GM12878 (cell line): ENCODE data around the gene SNX17. TPM values are rescaled to one million over a fixed set of nuclear protein-coding genes. Genes with fewer than 3 reads are reported as not detected.

Experiments
- EED ChIP-seq: sonication (generic); IDR thresholded peaks from 2 replicates; pipeline ENCODE4 v1.6.1; 2016; ENCODE audit warnings: antibody characterized with exemption, low read depth
- EP300 ChIP-seq, 2 experiments: fragments of 150-350 bp in 1 of 2; IDR thresholded peaks; 2 replicates each; pipeline ENCODE4 v1.6.1; 2011 to 2012; ENCODE audit warnings: low read depth in 2 of 2, low read length in 2 of 2, borderline replicate concordance in 1 of 2, improper control_type of control experiment in 1 of 2, inconsistent platforms in 1 of 2; ENCODE audit not compliant: control insufficient read depth in 1 of 2
- ETV6 ChIP-seq, 2 experiments: fragments of 450-650 bp in 1 of 2; IDR thresholded peaks in 1 of 2; conservative IDR thresholded peaks in 1 of 2; 2 replicates each; pipeline ENCODE4 v1.6.1; 2014; ENCODE audit warnings: antibody characterized with exemption in 1 of 2, borderline replicate concordance in 1 of 2, low read depth in 1 of 2, mild to moderate bottlenecking in 1 of 2, moderate library complexity in 1 of 2
- GABPA ChIP-seq: IDR thresholded peaks from 2 replicates; pipeline ENCODE4 v1.6.1; 2014; ENCODE audit warnings: antibody characterized with exemption, low read depth, mild to moderate bottlenecking, inconsistent platforms
- LARP7 ChIP-seq: fragments of 450-650 bp; IDR thresholded peaks from 2 replicates; pipeline ENCODE4 v1.6.1; 2017; ENCODE audit warnings: mild to moderate bottlenecking
- MTA2 ChIP-seq: fragments of 450-650 bp; IDR thresholded peaks from 2 replicates; pipeline ENCODE4 v1.6.1; 2016; ENCODE audit warnings: low read depth, mild to moderate bottlenecking, moderate library complexity
- POLR2A ChIP-seq: IDR thresholded peaks from 2 replicates; pipeline ENCODE4 v1.6.1; 2011; ENCODE audit warnings: low read depth, mild to moderate bottlenecking, low read length
- RUNX3 ChIP-seq: IDR thresholded peaks from 2 replicates; pipeline ENCODE4 v1.6.1; 2012; ENCODE audit warnings: low read length, inconsistent platforms
- SMAD1 ChIP-seq: fragments of 450-650 bp; IDR thresholded peaks from 2 replicates; pipeline ENCODE4 v1.6.1; 2018; ENCODE audit warnings: mild to moderate bottlenecking, low read depth; ENCODE audit not compliant: partially characterized antibody
- SMC3 ChIP-seq: IDR thresholded peaks from 2 replicates; pipeline ENCODE4 v1.6.1; 2011; ENCODE audit warnings: low read length, improper control_type of control experiment, borderline replicate concordance
- SPI1 ChIP-seq: IDR thresholded peaks from 2 replicates; pipeline ENCODE4 v1.6.1; 2011; ENCODE audit warnings: low read depth, mild to moderate bottlenecking, low read length, moderate library complexity, borderline replicate concordance; ENCODE audit not compliant: insufficient read depth
- SREBF1 ChIP-seq: IDR thresholded peaks from 2 replicates; pipeline ENCODE4 v1.6.1; 2012; ENCODE audit warnings: mild to moderate bottlenecking, low read length
- TCF7 ChIP-seq: IDR thresholded peaks from 2 replicates; pipeline ENCODE4 v1.6.1; 2014; ENCODE audit warnings: antibody characterized with exemption, borderline replicate concordance
- YBX1 ChIP-seq: fragments of 450-650 bp; IDR thresholded peaks from 2 replicates; pipeline ENCODE4 v1.6.1; 2016; ENCODE audit warnings: antibody characterized with exemption
- polyA plus RNA-seq, 11 experiments: library from polyadenylated mRNA; depleted of rRNA in 4 of 11; unstranded in 6 of 11; stranded (reverse) in 5 of 11; fragments of >200 nt; fragmentation: Nextera tagmentation in 4 of 11; fragmentation: Illumina TruSeq in 1 of 11; extraction: Ambion mirVana in 4 of 11; extraction: Trizol in 1 of 11; gene quantifications; 1 replicate in 1 of 11; 2 replicates in 10 of 11; pipeline versions ENCODE4 v1.2.1 to v1.2.3, GENCODE V29; 2011 to 2016; ENCODE audit warnings: inconsistent platforms in 2 of 11, missing spikeins in 2 of 11, low read depth in 1 of 11
- total RNA-seq, 4 experiments: library from RNA; depleted of rRNA in 3 of 4; stranded (reverse); fragments of >200 nt in 3 of 4; fragmentation: Illumina TruSeq in 1 of 4; extraction: Trizol in 1 of 4; gene quantifications; 2 replicates each; pipeline versions ENCODE4 v1.2.1 to v1.2.3, GENCODE V29; 2013 to 2021
- TF ChIP-seq, protein P1 (sequence below): IDR thresholded peaks from 2 replicates; pipeline ENCODE4 v1.6.1; 2011; ENCODE audit warnings: low read depth, low read length, improper control_type of control experiment, borderline replicate concordance
- TF ChIP-seq, protein P2 (sequence below): fragments of 450-650 bp; IDR thresholded peaks from 2 replicates; pipeline ENCODE4 v1.6.1; 2016; ENCODE audit warnings: mild to moderate bottlenecking
- TF ChIP-seq, protein P3 (sequence below): IDR thresholded peaks from 2 replicates; pipeline ENCODE4 v1.6.1; 2012; ENCODE audit warnings: mild to moderate bottlenecking, low read depth, low read length
- TF ChIP-seq, protein P4 (sequence below): fragments of 450-650 bp; IDR thresholded peaks from 2 replicates; pipeline ENCODE4 v1.6.1; 2017; ENCODE audit warnings: mild to moderate bottlenecking, low read depth, inconsistent platforms; ENCODE audit not compliant: poor library complexity, severe bottlenecking
- TF ChIP-seq, protein P5 (sequence below): fragments of 450-650 bp; IDR thresholded peaks from 2 replicates; pipeline ENCODE4 v1.6.1; 2018; ENCODE audit warnings: mild to moderate bottlenecking, low read depth, moderate library complexity; ENCODE audit not compliant: partially characterized antibody

Gene SNX17
- total and polyA plus RNA-seq, 10 of the 15 experiments (the other 5 are each of a cell fraction or from before 2014, with no cell fraction given): 6.5 to 116 (median 84.4) TPM

DNA sequence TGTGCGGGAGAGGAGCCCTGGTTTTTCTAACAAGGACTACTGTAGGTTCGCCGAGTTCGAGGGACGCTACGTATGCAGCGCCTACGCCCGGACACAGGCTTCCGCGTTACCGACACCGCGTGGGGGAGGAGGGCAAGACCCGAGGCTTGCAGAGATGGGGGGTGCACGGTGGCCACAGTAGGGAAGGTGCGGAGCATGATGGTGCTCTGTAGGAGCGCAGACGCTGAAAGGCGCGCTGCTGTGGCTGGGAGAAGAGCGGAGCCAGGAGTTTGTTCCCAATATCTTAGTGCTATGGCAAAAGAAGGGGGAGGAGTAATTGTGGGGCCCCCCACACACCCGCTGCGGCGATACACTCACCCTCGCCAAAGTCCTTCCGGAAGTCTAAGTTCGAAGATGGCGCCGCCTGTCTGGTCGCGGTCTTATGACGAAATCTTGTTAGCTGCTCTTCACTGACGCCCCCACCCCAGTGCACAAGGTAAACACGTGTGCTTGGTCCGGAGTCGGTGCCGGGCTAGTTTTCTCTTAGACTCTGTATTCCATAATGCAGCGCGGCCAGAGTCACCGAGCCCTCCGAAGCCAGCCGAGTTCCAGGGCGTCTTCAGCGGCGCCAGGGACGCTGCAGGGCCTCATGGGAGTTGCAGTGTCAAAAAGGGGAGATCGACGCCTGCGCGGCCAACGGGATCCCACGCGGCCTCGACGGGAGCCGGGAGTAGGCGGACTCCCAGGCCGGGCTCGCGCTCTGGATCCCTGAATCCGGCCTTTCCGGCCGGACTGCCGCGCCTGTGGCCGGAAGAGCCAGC lies 13.8 kb upstream of the SNX17 start, which contains the start of gene GTF3C2 (continued):
- TF ChIP-seq, protein P1, sequence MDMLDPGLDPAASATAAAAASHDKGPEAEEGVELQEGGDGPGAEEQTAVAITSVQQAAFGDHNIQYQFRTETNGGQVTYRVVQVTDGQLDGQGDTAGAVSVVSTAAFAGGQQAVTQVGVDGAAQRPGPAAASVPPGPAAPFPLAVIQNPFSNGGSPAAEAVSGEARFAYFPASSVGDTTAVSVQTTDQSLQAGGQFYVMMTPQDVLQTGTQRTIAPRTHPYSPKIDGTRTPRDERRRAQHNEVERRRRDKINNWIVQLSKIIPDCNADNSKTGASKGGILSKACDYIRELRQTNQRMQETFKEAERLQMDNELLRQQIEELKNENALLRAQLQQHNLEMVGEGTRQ: peak; percentile 23; the same call in 1 of the 2 replicates
- TF ChIP-seq LARP7 (no peak), EED (peak; percentile 65; the same call in 1 of the 2 replicates), RUNX3 (no peak; the same call in 1 of the 2 replicates), MTA2 (no peak), SMAD1 (no peak), GABPA (peak; percentile 77), EP300 (IDR thresholded peaks at IDR 0.05; ENCODE audit: borderline replicate concordance in 1 of 2, control insufficient read depth in 1 of 2, low read depth in 2 of 2, low read length in 2 of 2) (no peak), SPI1 (no peak), SMC3 (no peak), SREBF1 (no peak), YBX1 (no peak), ETV6 (conservative IDR thresholded peaks at IDR 0.05 in 1 of 2, IDR thresholded peaks at IDR 0.05 in 1 of 2; ENCODE audit: borderline replicate concordance in 1 of 2, low read depth in 1 of 2) (no peak), POLR2A (peak; percentile 81), TCF7 (no peak)
- TF ChIP-seq, protein P2, sequence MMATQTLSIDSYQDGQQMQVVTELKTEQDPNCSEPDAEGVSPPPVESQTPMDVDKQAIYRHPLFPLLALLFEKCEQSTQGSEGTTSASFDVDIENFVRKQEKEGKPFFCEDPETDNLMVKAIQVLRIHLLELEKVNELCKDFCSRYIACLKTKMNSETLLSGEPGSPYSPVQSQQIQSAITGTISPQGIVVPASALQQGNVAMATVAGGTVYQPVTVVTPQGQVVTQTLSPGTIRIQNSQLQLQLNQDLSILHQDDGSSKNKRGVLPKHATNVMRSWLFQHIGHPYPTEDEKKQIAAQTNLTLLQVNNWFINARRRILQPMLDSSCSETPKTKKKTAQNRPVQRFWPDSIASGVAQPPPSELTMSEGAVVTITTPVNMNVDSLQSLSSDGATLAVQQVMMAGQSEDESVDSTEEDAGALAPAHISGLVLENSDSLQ: peak; percentile 62
- TF ChIP-seq, protein P3, sequence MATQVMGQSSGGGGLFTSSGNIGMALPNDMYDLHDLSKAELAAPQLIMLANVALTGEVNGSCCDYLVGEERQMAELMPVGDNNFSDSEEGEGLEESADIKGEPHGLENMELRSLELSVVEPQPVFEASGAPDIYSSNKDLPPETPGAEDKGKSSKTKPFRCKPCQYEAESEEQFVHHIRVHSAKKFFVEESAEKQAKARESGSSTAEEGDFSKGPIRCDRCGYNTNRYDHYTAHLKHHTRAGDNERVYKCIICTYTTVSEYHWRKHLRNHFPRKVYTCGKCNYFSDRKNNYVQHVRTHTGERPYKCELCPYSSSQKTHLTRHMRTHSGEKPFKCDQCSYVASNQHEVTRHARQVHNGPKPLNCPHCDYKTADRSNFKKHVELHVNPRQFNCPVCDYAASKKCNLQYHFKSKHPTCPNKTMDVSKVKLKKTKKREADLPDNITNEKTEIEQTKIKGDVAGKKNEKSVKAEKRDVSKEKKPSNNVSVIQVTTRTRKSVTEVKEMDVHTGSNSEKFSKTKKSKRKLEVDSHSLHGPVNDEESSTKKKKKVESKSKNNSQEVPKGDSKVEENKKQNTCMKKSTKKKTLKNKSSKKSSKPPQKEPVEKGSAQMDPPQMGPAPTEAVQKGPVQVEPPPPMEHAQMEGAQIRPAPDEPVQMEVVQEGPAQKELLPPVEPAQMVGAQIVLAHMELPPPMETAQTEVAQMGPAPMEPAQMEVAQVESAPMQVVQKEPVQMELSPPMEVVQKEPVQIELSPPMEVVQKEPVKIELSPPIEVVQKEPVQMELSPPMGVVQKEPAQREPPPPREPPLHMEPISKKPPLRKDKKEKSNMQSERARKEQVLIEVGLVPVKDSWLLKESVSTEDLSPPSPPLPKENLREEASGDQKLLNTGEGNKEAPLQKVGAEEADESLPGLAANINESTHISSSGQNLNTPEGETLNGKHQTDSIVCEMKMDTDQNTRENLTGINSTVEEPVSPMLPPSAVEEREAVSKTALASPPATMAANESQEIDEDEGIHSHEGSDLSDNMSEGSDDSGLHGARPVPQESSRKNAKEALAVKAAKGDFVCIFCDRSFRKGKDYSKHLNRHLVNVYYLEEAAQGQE: no peak
- TF ChIP-seq, protein P4, sequence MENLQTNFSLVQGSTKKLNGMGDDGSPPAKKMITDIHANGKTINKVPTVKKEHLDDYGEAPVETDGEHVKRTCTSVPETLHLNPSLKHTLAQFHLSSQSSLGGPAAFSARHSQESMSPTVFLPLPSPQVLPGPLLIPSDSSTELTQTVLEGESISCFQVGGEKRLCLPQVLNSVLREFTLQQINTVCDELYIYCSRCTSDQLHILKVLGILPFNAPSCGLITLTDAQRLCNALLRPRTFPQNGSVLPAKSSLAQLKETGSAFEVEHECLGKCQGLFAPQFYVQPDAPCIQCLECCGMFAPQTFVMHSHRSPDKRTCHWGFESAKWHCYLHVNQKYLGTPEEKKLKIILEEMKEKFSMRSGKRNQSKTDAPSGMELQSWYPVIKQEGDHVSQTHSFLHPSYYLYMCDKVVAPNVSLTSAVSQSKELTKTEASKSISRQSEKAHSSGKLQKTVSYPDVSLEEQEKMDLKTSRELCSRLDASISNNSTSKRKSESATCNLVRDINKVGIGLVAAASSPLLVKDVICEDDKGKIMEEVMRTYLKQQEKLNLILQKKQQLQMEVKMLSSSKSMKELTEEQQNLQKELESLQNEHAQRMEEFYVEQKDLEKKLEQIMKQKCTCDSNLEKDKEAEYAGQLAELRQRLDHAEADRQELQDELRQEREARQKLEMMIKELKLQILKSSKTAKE: peak; percentile 25
- TF ChIP-seq, protein P5, sequence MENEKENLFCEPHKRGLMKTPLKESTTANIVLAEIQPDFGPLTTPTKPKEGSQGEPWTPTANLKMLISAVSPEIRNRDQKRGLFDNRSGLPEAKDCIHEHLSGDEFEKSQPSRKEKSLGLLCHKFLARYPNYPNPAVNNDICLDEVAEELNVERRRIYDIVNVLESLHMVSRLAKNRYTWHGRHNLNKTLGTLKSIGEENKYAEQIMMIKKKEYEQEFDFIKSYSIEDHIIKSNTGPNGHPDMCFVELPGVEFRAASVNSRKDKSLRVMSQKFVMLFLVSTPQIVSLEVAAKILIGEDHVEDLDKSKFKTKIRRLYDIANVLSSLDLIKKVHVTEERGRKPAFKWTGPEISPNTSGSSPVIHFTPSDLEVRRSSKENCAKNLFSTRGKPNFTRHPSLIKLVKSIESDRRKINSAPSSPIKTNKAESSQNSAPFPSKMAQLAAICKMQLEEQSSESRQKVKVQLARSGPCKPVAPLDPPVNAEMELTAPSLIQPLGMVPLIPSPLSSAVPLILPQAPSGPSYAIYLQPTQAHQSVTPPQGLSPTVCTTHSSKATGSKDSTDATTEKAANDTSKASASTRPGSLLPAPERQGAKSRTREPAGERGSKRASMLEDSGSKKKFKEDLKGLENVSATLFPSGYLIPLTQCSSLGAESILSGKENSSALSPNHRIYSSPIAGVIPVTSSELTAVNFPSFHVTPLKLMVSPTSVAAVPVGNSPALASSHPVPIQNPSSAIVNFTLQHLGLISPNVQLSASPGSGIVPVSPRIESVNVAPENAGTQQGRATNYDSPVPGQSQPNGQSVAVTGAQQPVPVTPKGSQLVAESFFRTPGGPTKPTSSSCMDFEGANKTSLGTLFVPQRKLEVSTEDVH: peak; percentile 77
